ENCODE measurements around the gene AOPEP. TPM values are rescaled to one million over a fixed set of nuclear protein-coding genes. Genes with fewer than 3 reads are reported as not detected.

Gene AOPEP
- total and polyA plus RNA-seq, 2 of the 13 experiments (the other 11 are each of a cell fraction or from before 2014, with no cell fraction given): 22.2 to 41.6 TPM

- TF ChIP-seq, protein P1, sequence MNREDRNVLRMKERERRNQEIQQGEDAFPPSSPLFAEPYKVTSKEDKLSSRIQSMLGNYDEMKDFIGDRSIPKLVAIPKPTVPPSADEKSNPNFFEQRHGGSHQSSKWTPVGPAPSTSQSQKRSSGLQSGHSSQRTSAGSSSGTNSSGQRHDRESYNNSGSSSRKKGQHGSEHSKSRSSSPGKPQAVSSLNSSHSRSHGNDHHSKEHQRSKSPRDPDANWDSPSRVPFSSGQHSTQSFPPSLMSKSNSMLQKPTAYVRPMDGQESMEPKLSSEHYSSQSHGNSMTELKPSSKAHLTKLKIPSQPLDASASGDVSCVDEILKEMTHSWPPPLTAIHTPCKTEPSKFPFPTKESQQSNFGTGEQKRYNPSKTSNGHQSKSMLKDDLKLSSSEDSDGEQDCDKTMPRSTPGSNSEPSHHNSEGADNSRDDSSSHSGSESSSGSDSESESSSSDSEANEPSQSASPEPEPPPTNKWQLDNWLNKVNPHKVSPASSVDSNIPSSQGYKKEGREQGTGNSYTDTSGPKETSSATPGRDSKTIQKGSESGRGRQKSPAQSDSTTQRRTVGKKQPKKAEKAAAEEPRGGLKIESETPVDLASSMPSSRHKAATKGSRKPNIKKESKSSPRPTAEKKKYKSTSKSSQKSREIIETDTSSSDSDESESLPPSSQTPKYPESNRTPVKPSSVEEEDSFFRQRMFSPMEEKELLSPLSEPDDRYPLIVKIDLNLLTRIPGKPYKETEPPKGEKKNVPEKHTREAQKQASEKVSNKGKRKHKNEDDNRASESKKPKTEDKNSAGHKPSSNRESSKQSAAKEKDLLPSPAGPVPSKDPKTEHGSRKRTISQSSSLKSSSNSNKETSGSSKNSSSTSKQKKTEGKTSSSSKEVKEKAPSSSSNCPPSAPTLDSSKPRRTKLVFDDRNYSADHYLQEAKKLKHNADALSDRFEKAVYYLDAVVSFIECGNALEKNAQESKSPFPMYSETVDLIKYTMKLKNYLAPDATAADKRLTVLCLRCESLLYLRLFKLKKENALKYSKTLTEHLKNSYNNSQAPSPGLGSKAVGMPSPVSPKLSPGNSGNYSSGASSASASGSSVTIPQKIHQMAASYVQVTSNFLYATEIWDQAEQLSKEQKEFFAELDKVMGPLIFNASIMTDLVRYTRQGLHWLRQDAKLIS (CRISPR knock-in tag; IDR thresholded peaks at IDR 0.05): no peak
- no peak for TF ChIP-seq JUNB (CRISPR knock-in tag; IDR thresholded peaks at IDR 0.05; ENCODE audit: borderline replicate concordance)
Observed at GRCh38 chr9:94796687-94797086, 70.2 kb downstream of the AOPEP start (continued).

GRCh38 chr9:94798201-94798600 lies 71.7 kb downstream of the AOPEP start:
- no peak overlapping the region for H3K4me2 ChIP-seq (ENCODE audit: low read depth, low read length)
- DNase-seq (ENCODE audit: low spot score): no peak
- no peak overlapping the region for H3K27ac ChIP-seq (ENCODE audit: extremely low read length, insufficient read depth, low read length)
- no TSS peak for BruUV-seq (replicated peaks)
- ChIA-PET POLR2A (interaction anchor here (0.7 kb wide), 1 partner anchor 29 kb away, joined by 3 read pairs; no protein-coding TSS in a partner anchor), CTCF (ENCODE audit: low intra/inter-chr PET ratio, low total read pairs) (no interaction called here)
- ATAC-seq: no peak
- H2AFZ ChIP-seq (ENCODE audit: low read length): no peak overlapping the region
- no peaks in the 10 kb centered on the region for H4K20me1 ChIP-seq (ENCODE audit: insufficient read depth, low read length)
- no peak overlapping the region for H3K9ac ChIP-seq (ENCODE audit: insufficient read depth, low read depth, low read length)
- H3K27me3 ChIP-seq (ENCODE audit: control insufficient read depth in 1 of 2, insufficient read depth in 2 of 2, low read length in 2 of 2): no peaks in the 10 kb centered on the region
- no peak overlapping the region for H3K4me3 ChIP-seq (replicated peaks in 1 of 3; ENCODE audit: insufficient read depth in 1 of 3, low read depth in 2 of 3, low read length in 3 of 3)
- peaks cover 34% of the 10 kb centered on the region for H3K4me1 ChIP-seq (ENCODE audit: insufficient read depth, low read length)
- H3K36me3 ChIP-seq (replicated peaks in 1 of 2; ENCODE audit: control insufficient read depth in 1 of 2, insufficient read depth in 2 of 2, low read length in 2 of 2): peaks cover 5 to 24% of the 10 kb centered on the region in 2 experiments; a peak in 4 of 5 replicates
- intact Hi-C loops (cut with micrococcal nuclease; ENCODE audit: unreplicated experiment): no loop called here
- no peaks in the 10 kb centered on the region for H3K9me3 ChIP-seq (ENCODE audit: low read length)
- FAIRE-seq: no peak
- WGBS (ENCODE audit: low lambda C conversion rate): 95% methylated on average over 3 of the region's 3 CpGs
- in situ Hi-C loops (cut with HindIII; ENCODE audit: extremely low pct_ligation_motif_present, low pct_unique_long_range_greater_than_20kb): no loop called here
- H3K79me2 ChIP-seq (ENCODE audit: insufficient read depth, low read length): no peaks in the 10 kb centered on the region
- no peak for TF ChIP-seq SRSF1 (optimal IDR thresholded peaks at IDR 0.05; ENCODE audit: low read depth, low read length)
- TF ChIP-seq GPN1 (CRISPR knock-in tag; IDR thresholded peaks at IDR 0.05; ENCODE audit: borderline replicate concordance): no peak
- no peak for TF ChIP-seq ZBTB10 (CRISPR knock-in tag; IDR thresholded peaks at IDR 0.05; ENCODE audit: borderline replicate concordance)
- no peak for TF ChIP-seq HNRNPL (IDR thresholded peaks at IDR 0.05; ENCODE audit: low read depth, low read length)
- TF ChIP-seq GATA4 (IDR thresholded peaks at IDR 0.05; ENCODE audit: borderline replicate concordance, low read depth): no peak
- TF ChIP-seq ATF4 (CRISPR knock-in tag; IDR thresholded peaks at IDR 0.05): no peak
- TF ChIP-seq ZSCAN25 (CRISPR knock-in tag; IDR thresholded peaks at IDR 0.05): no peak
- TF ChIP-seq ZNF451 (CRISPR knock-in tag; IDR thresholded peaks at IDR 0.05): no peak
- TF ChIP-seq BRCA1 (CRISPR knock-in tag; IDR thresholded peaks at IDR 0.05): no peak
- TF ChIP-seq, protein P2, sequence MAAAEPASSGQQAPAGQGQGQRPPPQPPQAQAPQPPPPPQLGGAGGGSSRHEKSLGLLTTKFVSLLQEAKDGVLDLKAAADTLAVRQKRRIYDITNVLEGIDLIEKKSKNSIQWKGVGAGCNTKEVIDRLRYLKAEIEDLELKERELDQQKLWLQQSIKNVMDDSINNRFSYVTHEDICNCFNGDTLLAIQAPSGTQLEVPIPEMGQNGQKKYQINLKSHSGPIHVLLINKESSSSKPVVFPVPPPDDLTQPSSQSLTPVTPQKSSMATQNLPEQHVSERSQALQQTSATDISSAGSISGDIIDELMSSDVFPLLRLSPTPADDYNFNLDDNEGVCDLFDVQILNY (CRISPR knock-in tag; conservative IDR thresholded peaks at IDR 0.05): no peak
- no peak for TF ChIP-seq PRPF4 (IDR thresholded peaks at IDR 0.05; ENCODE audit: low read depth, low read length, poor library complexity, severe bottlenecking)
- TF ChIP-seq ARNT (IDR thresholded peaks at IDR 0.05): no peak
- no peak for TF ChIP-seq NFE2 (CRISPR knock-in tag; IDR thresholded peaks at IDR 0.05)
- TF ChIP-seq ZNF30 (CRISPR knock-in tag; IDR thresholded peaks at IDR 0.05): no peak
